Small intestine (tissue), 7 donors: ENCODE data around the gene KDM4B. TPM values are rescaled to one million over a fixed set of nuclear protein-coding genes. Genes with fewer than 3 reads are reported as not detected.
"Not testable (repeated sequence)": the region's sequence is repeated elsewhere in the genome, so short reads cannot be mapped to it uniquely, and the experiment has no call there.

Source experiments
- DNase-seq, 2 donors: peaks; one replicate each; pipeline versions ENCODE4 v3.0.0 to v3.0.0-alpha.2; 2013
- FAIRE-seq: peaks from 2 replicates; lab custom pipeline; 2012; peaks lifted over from hg19 to GRCh38; lab: Jason Lieb, UNC
- H3K27ac ChIP-seq, 3 donors: one replicate each; pipeline ENCODE4 v1.5.1; 2013; ENCODE audit warnings: low read length in 2 of 3, mild to moderate bottlenecking in 2 of 3, control low read depth in 1 of 3, inconsistent platforms in 1 of 3, low read depth in 1 of 3, moderate library complexity in 1 of 3
- H3K27me3 ChIP-seq, 3 donors: one replicate each; pipeline ENCODE4 v1.6.1; 2013; ENCODE audit warnings: low read length in 3 of 3, inconsistent platforms in 1 of 3; ENCODE audit not compliant: control insufficient read depth in 3 of 3, insufficient read depth in 3 of 3
- H3K36me3 ChIP-seq, 3 donors: one replicate each; pipeline ENCODE4 v1.6.1; 2013; ENCODE audit warnings: low read length in 3 of 3, inconsistent platforms in 1 of 3, low read depth in 1 of 3, mild to moderate bottlenecking in 1 of 3, moderate library complexity in 1 of 3; ENCODE audit not compliant: control insufficient read depth in 3 of 3, insufficient read depth in 2 of 3
- H3K4me1 ChIP-seq, 3 donors: one replicate each; pipeline ENCODE4 v1.6.1; 2013; ENCODE audit warnings: low read length in 2 of 3, inconsistent platforms in 1 of 3, low read depth in 1 of 3, mild to moderate bottlenecking in 1 of 3, moderate library complexity in 1 of 3; ENCODE audit not compliant: control insufficient read depth in 3 of 3, insufficient read depth in 2 of 3
- H3K4me3 ChIP-seq, 3 donors: one replicate each; pipeline ENCODE4 v1.5.1; 2013; ENCODE audit warnings: low read length in 3 of 3, control low read depth in 1 of 3, inconsistent platforms in 1 of 3, low read depth in 1 of 3, mild to moderate bottlenecking in 1 of 3, moderate library complexity in 1 of 3
- H3K9me3 ChIP-seq, 2 donors: one replicate each; pipeline ENCODE4 v1.6.1; 2013; ENCODE audit warnings: low read depth in 1 of 2, low read length in 1 of 2; ENCODE audit not compliant: control insufficient read depth in 2 of 2, insufficient read depth in 1 of 2
- WGBS, 3 donors: extraction: QIAGEN DNeasy Blood & Tissue Kit; methylation state at CpG; one replicate each; pipeline ENCODE4 v1.1.7; 2013; 5-methylcytosine and 5-hydroxymethylcytosine counted together
- polyA plus RNA-seq, 4 donors: library from polyadenylated mRNA; stranded (reverse) in 3 of 4; unstranded in 1 of 4; fragments of 200-250 nt in 3 of 4; fragments of 120-200 nt in 1 of 4; gene quantifications; one replicate each; pipeline versions ENCODE4 v1.2.1 to v1.2.3, GENCODE V29; 2013
- donor health status: healthy with polysubstance abuse.
- donor health status: control.
- donor health status: control.
- donor health status: Bipolar disorder and iron deficiency.
- donor health status: healthy.

The KDM4B gene
- polyA plus RNA-seq, 4 donors, result 8.1 to 12.0 (median 10.6) TPM

DNA sequence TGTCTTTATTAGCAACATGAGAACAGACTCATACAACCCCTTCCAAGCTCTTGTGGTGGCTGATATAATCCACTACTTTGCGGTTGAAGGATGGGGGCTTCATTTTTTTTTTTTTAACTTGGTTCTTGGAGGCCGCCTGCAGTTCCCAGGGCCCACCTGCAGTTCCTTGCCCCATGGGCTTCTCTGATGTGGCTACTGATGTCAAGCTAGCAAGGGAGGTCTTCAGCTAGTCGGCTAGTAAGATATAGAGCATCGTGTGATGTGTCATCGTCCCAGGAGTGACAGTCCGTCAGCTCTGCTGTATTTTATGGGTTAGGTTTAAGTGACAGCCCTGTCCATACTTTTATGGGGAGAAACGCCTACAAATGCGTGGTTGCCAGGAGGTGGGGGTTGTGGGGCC lies 33.5 kb upstream of the KDM4B start:
- WGBS, 3 donors, result 89 to 94% (median 94%) methylated on average over 8 of the region's 8 CpGs
- Histone ChIP-seq H3K36me3 (peaks cover 0 to 38% (median 0%) of the 10 kb centered on the region in 3 donors), H3K4me1 (no peaks in the 10 kb centered on the region), H3K4me3 (no peak overlapping the region), H3K9me3 (no peaks in the 10 kb centered on the region), H3K27ac (no peak overlapping the region), H3K27me3 (no peaks in the 10 kb centered on the region)
- no peak for FAIRE-seq
- no peak for DNase-seq

DNA sequence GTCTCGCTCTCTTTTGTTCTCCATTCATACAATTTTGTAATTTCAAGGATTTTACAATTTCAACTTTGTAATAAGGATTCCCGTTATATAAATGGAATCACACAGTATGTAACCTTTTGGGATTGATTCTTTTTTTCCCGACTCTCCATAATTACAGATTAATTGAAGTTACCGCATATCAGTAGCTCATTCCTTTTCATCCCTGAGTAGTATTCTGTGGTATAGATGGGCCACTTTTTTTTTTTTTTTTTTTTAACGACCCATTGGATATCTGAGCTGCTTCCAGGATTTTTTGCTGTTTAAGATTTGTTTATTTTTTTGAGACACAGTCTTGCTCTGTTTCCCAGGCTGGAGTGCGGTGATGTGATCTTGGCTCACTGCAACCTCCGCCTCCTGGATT lies 31.9 kb upstream of the KDM4B start:
- H3K9me3 ChIP-seq, result no peaks in the 10 kb centered on the region
- 90 to 94% (median 92%) methylated on average over 7 of the region's 7 CpGs for WGBS, 3 donors
- DNase-seq (no peak), FAIRE-seq (no peak)
- peaks cover 0 to 39% (median 0%) of the 10 kb centered on the region in 3 donors for H3K36me3 ChIP-seq
- H3K27ac ChIP-seq, result no peak overlapping the region
- no peak overlapping the region for H3K4me3 ChIP-seq
- H3K27me3 ChIP-seq, result no peaks in the 10 kb centered on the region
- H3K4me1 ChIP-seq, result no peaks in the 10 kb centered on the region

DNA sequence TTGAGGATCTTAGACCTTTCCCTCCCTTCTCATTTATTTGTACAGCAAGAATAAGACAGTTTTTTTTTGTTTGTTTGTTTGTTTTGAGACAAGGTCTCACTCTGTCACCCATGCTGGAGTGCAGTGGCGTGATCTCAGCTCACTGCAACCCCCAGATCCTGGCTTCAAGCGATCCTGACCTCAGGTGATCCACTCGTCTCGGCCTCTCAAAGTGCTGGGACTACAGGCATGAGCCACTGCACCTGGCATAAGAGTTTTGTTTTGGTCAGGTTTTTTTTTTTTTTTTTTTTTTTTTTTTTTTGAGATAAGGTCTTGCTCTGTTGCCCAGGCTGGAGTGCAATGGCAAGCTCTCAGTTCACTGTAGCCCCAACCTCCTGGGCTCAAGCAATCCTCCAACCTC lies 30.5 kb upstream of the KDM4B start:
- not testable (repeated sequence) for H3K4me3 ChIP-seq, H3K27me3 ChIP-seq, H3K27ac ChIP-seq, DNase-seq, FAIRE-seq, H3K4me1 ChIP-seq, H3K9me3 ChIP-seq
- peaks cover 0 to 38% (median 0%) of the 10 kb centered on the region in 3 donors for H3K36me3 ChIP-seq
- WGBS, 3 donors, result 85 to 93% (median 85%) methylated on average over 4 of the region's 4 CpGs

DNA sequence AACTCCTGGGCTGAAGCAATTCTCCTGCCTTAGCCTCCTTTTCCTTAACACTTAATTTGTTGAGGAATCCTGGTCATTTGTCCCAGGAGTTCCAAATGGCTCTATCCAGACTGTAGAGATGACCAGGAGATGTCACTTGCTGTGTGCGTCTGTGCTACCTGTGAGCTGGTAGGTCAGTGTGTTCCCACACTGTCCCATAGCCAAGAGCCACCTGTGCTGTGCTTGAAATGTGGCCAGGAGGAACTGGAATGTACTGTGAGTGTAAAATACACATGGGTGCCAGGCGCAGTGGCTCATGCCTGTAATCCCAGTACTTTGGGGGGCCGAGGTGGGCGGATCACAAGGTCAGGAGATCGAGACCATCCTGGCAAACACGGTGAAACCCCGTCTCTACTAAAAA lies 29.4 kb upstream of the KDM4B start:
- Histone ChIP-seq H3K9me3 (no peaks in the 10 kb centered on the region), H3K27ac (no peak overlapping the region), H3K27me3 (no peaks in the 10 kb centered on the region), H3K36me3 (peaks cover 0 to 42% (median 0%) of the 10 kb centered on the region in 3 donors), H3K4me3 (no peak overlapping the region), H3K4me1 (no peaks in the 10 kb centered on the region)
- DNase-seq, result no peak
- FAIRE-seq, result no peak
- WGBS, 3 donors, result 92 to 94% (median 93%) methylated on average over 7 of the region's 7 CpGs

DNA sequence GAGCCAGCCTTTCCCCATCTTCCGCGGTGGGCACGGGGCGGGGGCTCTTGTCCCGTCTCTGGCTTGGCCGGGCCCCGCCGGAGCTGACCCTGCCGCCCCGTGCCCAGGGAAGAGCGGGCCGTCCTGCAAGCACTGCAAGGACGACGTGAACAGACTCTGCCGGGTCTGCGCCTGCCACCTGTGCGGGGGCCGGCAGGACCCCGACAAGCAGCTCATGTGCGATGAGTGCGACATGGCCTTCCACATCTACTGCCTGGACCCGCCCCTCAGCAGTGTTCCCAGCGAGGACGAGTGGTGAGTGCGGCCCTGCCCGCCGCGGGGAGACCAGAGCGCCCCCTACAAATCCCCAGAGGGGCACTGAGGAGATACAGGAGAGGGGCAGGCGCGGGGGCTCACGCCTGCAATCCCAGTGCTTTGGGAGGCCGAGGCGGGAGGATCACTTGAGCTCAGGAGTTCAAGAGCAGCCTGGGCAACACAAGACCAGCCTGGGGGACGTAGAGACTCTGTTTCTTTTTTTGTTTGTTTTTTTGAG lies 27.2 kb upstream of the KDM4B start:
- not testable (repeated sequence) for FAIRE-seq, H3K27me3 ChIP-seq, DNase-seq, H3K9me3 ChIP-seq, H3K4me3 ChIP-seq, H3K4me1 ChIP-seq, H3K27ac ChIP-seq
- H3K36me3 ChIP-seq, result peaks cover 0 to 44% (median 0%) of the 10 kb centered on the region in 3 donors
- 97 to 99% (median 98%) methylated on average over 29 to 35 of the region's 35 CpGs for WGBS, 3 donors

DNA sequence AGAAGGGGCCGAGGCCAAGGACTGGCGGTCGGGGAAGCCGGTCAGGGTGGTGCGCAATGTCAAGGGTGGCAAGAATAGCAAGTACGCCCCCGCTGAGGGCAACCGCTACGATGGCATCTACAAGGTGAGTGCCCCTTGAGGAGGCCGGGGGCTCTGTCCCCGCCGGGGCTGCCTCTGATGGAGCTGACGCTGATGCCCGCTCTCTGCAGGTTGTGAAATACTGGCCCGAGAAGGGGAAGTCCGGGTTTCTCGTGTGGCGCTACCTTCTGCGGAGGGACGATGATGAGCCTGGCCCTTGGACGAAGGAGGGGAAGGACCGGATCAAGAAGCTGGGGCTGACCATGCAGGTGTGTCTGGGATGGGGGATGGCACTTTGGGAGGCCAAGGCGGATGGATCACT lies 18.3 kb upstream of the KDM4B start:
- 95 to 99% (median 95%) methylated on average over 19 to 23 of the region's 23 CpGs for WGBS, 3 donors
- not testable (repeated sequence) for H3K27me3 ChIP-seq, H3K9me3 ChIP-seq, FAIRE-seq, H3K4me3 ChIP-seq, H3K27ac ChIP-seq, H3K4me1 ChIP-seq, DNase-seq
- peaks cover 0 to 59% (median 0%) of the 10 kb centered on the region in 3 donors for H3K36me3 ChIP-seq

DNA sequence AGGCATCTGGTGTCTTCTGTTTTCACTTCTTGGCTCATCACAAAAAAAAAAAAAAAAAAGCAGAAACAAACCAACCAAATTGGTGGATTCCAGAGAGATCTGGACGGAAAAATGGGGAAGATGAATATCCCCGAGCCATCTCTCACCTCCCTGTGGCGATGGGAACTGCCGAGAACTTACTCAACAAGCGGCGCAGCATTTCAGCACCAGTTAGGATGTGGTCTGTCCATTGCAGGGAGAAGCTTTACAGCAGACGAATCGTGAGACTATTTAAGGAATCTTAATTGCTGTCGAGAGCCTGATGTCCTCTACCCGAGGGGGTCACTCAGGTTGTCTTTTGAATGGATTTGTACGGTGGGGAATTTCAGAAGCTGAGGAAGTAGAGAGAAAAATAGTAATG lies 17.3 kb upstream of the KDM4B start:
- H3K4me3 ChIP-seq, result no peak overlapping the region
- no peak for FAIRE-seq

DNA sequence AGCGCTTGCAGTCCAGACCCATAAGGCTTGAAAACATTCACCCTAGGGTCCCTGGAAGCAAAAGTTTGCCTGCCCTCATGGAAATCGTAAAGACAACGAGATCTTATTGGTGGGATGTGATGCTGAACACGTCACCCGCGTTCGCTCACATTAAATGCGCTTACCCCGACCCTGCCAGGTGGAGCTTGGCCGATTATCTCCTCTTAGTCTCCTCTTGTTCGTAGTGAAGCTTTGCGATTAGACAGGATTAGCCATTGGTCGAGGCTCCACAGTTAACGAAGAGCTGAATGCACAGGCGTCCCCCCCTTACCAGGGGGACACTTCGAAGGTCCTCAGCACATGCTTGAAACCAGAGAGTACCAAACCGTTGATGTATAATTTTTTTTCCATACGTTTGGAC lies 16.0 kb upstream of the KDM4B start:
- Histone ChIP-seq H3K36me3 (peaks cover 0 to 63% (median 0%) of the 10 kb centered on the region in 3 donors), H3K4me3 (no peak overlapping the region), H3K27me3 (no peaks in the 10 kb centered on the region), H3K27ac (no peak overlapping the region), H3K4me1 (no peaks in the 10 kb centered on the region), H3K9me3 (no peaks in the 10 kb centered on the region)
- 92 to 96% (median 95%) methylated on average over 18 of the region's 18 CpGs for WGBS, 3 donors
- FAIRE-seq (no peak), DNase-seq (no peak)

More for the DNA sequence above, 17.3 kb upstream of the KDM4B start:
- no peak overlapping the region for H3K27ac ChIP-seq
- DNase-seq, result no peak
- no peaks in the 10 kb centered on the region for H3K9me3 ChIP-seq
- no peaks in the 10 kb centered on the region for H3K4me1 ChIP-seq
- peaks cover 0 to 60% (median 0%) of the 10 kb centered on the region in 3 donors for H3K36me3 ChIP-seq
- no peaks in the 10 kb centered on the region for H3K27me3 ChIP-seq
- 85 to 94% (median 89%) methylated on average over 11 of the region's 11 CpGs for WGBS, 3 donors
